ENCODE measurements around the gene CDH15.

The CDH15 gene

GRCh38 chr16:89232107-89232506 is 60.6 kb downstream of the CDH15 start:
- no peaks in the 10 kb centered on the region for H3K79me2 ChIP-seq (ENCODE audit: low read length)
- H3K4me3 ChIP-seq (ENCODE audit: low read length), result no peak overlapping the region
- H3F3A ChIP-seq (ENCODE audit: insufficient read depth, low read length), result no peaks in the 10 kb centered on the region
- no peaks in the 10 kb centered on the region for H3K9me3 ChIP-seq (replicated peaks; ENCODE audit: insufficient read depth, low read length)
- no peaks in the 10 kb centered on the region for H3K9me2 ChIP-seq (replicated peaks; ENCODE audit: insufficient read depth, low read length)
- H3K27me3 ChIP-seq (replicated peaks; ENCODE audit: insufficient read depth, low read length), result no peaks in the 10 kb centered on the region
- no peak overlapping the region for H3K9ac ChIP-seq (ENCODE audit: low read length)
- TF ChIP-seq CTCF (IDR thresholded peaks at IDR 0.05; ENCODE audit: low read length) (no peak), EZH2 (optimal IDR thresholded peaks at IDR 0.05; ENCODE audit: low read depth, low read length) (no peak), EZH2phosphoT487 (IDR thresholded peaks at IDR 0.05; ENCODE audit: low read length) (no peak)
- H3K27ac ChIP-seq (ENCODE audit: low read length), result no peak overlapping the region
- H3K36me3 ChIP-seq (replicated peaks; ENCODE audit: insufficient read depth, low read length), result no peaks in the 10 kb centered on the region
- H3K4me1 ChIP-seq (ENCODE audit: low read length), result no peaks in the 10 kb centered on the region
- H3K4me2 ChIP-seq (ENCODE audit: low read depth, low read length), result no peak overlapping the region
- DNase-seq, result no peak
- H4K20me1 ChIP-seq (ENCODE audit: insufficient read depth, low read length), result no peaks in the 10 kb centered on the region
- H2AFZ ChIP-seq (ENCODE audit: low read length), result no peak overlapping the region

- no peaks in the 10 kb centered on the region for H3K4me1 ChIP-seq (ENCODE audit: low read length)
- H3K4me3 ChIP-seq (ENCODE audit: low read length), result no peak overlapping the region
- no peaks in the 10 kb centered on the region for H3K36me3 ChIP-seq (replicated peaks; ENCODE audit: insufficient read depth, low read length)
- no peak overlapping the region for H3K27ac ChIP-seq (ENCODE audit: low read length)
- no peak overlapping the region for H3K9ac ChIP-seq (ENCODE audit: low read length)
- DNase-seq, result no peak
- H3K4me2 ChIP-seq (ENCODE audit: low read depth, low read length), result no peak overlapping the region
- no peaks in the 10 kb centered on the region for H3K79me2 ChIP-seq (ENCODE audit: low read length)
- H3K9me3 ChIP-seq (replicated peaks; ENCODE audit: insufficient read depth, low read length), result no peaks in the 10 kb centered on the region
- H4K20me1 ChIP-seq (ENCODE audit: insufficient read depth, low read length), result no peaks in the 10 kb centered on the region
- no peaks in the 10 kb centered on the region for H3F3A ChIP-seq (ENCODE audit: insufficient read depth, low read length)
- no peak overlapping the region for H2AFZ ChIP-seq (ENCODE audit: low read length)
- no peaks in the 10 kb centered on the region for H3K9me2 ChIP-seq (replicated peaks; ENCODE audit: insufficient read depth, low read length)
- no peaks in the 10 kb centered on the region for H3K27me3 ChIP-seq (replicated peaks; ENCODE audit: insufficient read depth, low read length)
- no peak for TF ChIP-seq EZH2phosphoT487 (IDR thresholded peaks at IDR 0.05; ENCODE audit: low read length)
- TF ChIP-seq EZH2 (optimal IDR thresholded peaks at IDR 0.05; ENCODE audit: low read depth, low read length), result no peak
- TF ChIP-seq CTCF (IDR thresholded peaks at IDR 0.05; ENCODE audit: low read length), result no peak
Observed at GRCh38 chr16:89233678-89234490, 62.3 kb downstream of the CDH15 start.

- TF ChIP-seq EZH2phosphoT487 (IDR thresholded peaks at IDR 0.05; ENCODE audit: low read length), result no peak
- no peak for TF ChIP-seq CTCF (IDR thresholded peaks at IDR 0.05; ENCODE audit: low read length)
- no peak for TF ChIP-seq EZH2 (optimal IDR thresholded peaks at IDR 0.05; ENCODE audit: low read depth, low read length)
- Histone ChIP-seq H3K9me2 (replicated peaks; ENCODE audit: insufficient read depth, low read length) (no peaks in the 10 kb centered on the region), H3K27ac (ENCODE audit: low read length) (no peak overlapping the region), H4K20me1 (ENCODE audit: insufficient read depth, low read length) (no peaks in the 10 kb centered on the region), H3K4me1 (ENCODE audit: low read length) (no peaks in the 10 kb centered on the region), H3K36me3 (replicated peaks; ENCODE audit: insufficient read depth, low read length) (no peaks in the 10 kb centered on the region), H3K9ac (ENCODE audit: low read length) (no peak overlapping the region), H3K9me3 (replicated peaks; ENCODE audit: insufficient read depth, low read length) (no peaks in the 10 kb centered on the region), H3F3A (ENCODE audit: insufficient read depth, low read length) (no peaks in the 10 kb centered on the region), H3K27me3 (replicated peaks; ENCODE audit: insufficient read depth, low read length) (no peaks in the 10 kb centered on the region), H3K79me2 (ENCODE audit: low read length) (no peaks in the 10 kb centered on the region), H3K4me2 (ENCODE audit: low read depth, low read length) (no peak overlapping the region), H3K4me3 (ENCODE audit: low read length) (no peak overlapping the region), H2AFZ (ENCODE audit: low read length) (no peak overlapping the region)
- no peak for DNase-seq
Observed at GRCh38 chr16:89237733-89238132, 66.2 kb downstream of the CDH15 start.
